HG03520 (cell line): Measurements from ENCODE around the gene RALY.
"Not testable (repeated sequence)": the region's sequence is repeated elsewhere in the genome, so short reads cannot be mapped to it uniquely, and the experiment has no call there.

Experiments used
- ATAC-seq: cut with Tn5 transposase; IDR thresholded peaks from one replicate; pipeline ENCODE4 v1.9.1; 2021; ENCODE audit warnings: mild to moderate bottlenecking, moderate library complexity; ENCODE audit not compliant: unreplicated experiment

The RALY gene

DNA sequence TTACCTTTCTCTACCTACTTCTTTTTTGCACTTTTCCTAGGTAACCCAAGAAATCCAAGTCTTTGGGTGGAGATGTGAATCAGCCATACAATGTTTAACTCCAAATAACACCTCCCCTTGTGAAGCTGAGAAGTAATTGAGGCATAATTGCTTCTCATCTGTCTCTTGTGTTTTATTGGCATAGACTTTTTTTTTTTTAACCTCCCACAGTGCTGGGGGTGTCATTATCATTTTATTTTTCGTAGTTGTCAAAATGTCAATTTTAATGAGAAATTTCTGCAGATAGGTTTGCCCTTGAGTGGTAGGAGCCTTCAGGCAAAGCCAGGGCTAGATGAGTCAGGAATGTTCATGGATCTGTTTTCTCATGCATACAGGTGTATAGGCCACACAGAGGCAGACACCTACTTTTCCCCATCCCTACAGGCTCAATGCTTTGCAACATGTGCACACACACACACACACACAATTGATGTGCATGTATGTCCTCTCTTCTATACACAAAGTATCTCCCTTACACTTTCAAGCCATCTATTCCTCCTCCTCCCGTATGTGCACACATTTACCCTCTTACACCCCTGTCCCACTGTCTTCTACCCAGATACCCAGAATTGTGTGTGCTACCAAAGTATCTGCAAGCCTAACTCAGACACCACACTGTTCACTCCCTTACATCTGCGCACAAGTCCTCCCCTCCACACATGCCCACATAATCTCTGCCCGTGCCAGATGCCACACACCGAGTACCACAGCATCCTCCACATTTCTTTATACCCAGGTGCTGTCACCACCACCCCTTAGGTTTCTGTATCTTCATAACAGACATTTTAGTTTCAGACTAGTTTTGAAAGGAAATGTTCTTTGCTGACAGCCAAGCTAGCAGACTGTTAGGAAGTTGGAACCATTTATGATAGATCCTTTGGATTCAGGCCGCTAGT lies 22.0 kb downstream of the RALY start:
- no peak for ATAC-seq

DNA sequence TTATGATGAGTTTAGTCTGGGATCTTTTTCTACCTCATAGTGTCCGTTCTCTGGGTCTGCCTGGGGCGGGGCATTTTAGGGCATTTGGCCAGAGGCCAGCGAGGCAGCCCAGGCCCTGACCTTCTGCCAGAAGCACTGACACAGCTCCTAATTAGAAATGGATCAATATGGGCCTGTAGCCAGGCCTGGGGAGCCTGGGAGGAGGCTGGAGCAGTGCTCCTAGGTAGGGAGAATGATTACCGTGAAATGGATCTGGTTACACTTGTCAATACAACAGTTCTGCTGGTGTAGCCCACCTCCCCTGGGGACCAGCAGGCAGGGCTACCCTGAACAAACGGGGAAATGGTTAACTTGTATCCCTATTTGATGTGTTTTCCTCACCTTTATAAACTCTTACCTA lies 23.0 kb downstream of the RALY start:
- ATAC-seq = no peak

DNA sequence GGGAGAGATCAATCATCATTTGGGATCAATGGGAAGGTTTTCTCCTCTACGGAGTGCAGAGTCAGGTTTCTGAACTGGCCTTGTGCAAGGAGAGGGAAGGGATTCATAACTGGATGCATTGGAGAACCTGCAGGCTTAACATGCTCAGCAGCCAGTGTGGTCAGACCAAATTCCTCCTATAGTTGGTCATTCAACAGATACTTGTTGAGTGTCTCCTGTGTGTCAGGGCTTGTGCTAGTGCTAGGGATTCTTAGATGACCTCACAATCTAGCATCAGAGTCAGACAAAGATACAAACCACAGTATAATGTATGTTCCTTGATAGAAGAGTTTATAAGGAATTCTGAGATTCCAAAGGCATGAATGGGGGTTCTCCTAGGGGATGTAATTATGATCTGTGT lies 23.9 kb downstream of the RALY start:
- ATAC-seq = no peak

DNA sequence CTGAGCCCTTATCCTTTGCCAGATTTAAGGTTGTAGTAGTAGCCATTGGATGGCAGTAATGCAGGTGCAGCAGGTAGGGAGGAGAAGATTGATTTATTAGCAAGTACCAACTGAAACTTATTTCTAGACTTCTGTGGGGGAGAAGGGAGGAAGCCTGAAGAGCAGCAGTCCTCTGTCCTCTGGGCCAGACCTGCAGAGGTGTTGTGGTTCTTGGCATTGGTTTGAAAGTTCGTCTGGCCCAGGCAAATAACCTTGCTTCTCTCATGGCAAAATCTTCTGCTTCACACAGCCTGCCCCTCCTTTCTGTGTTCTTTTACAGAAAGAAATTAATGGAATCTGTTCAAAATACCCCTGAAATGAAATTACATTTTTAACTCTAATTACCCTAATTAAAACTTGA lies 24.5 kb downstream of the RALY start:
- no peak for ATAC-seq

DNA sequence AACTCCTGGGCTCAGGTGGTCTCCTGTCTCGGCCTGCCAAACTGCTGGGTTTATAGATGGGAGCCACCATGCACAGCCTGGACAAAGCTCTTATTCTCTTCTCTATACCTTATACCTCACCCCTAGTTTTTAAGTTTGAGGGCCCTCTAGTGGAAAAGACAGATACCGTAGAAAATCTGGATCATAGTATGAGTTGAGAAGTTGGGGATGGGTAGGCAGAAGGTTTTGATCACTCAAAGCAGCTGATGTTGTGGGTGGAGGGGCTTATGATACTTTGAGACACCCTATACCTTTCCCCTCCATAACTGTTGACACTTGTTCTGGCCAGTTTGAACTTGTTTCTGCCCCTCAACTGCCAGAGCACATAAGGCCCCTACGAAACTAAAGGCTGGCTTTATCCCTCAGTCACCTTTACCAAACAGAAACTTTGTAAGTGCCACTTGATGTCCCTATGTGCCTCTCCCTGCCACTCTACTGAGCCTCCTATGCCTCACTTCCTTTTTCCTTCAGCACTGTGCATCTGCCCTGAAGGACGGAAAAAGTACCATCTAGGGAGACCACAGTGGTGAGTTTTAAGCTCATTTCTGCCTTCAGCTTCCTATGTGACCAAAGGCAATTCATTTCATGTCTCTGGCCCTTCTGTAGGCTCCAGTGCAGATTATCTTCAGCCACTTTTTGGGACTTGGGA lies 28.6 kb downstream of the RALY start:
- ATAC-seq = no peak

DNA sequence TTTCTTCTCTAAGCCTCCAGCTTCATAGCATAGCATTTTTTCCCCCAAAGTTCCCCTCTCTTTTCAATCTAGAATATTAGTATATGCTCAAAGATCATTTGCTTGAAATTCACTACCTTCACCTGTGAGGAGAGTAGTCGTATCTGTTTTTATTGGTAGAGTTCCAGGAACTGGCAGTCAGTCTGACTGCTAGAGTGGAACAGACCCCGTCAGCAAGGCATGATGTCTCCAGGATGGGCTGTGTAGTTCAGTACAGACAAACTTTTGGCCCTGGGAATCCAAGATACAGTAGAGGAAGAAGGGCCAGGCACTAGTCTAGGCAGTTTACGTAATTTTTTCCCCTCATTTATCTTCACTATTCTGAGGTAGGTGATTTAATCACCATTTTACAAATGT lies 29.1 kb downstream of the RALY start:
- ATAC-seq = no peak

DNA sequence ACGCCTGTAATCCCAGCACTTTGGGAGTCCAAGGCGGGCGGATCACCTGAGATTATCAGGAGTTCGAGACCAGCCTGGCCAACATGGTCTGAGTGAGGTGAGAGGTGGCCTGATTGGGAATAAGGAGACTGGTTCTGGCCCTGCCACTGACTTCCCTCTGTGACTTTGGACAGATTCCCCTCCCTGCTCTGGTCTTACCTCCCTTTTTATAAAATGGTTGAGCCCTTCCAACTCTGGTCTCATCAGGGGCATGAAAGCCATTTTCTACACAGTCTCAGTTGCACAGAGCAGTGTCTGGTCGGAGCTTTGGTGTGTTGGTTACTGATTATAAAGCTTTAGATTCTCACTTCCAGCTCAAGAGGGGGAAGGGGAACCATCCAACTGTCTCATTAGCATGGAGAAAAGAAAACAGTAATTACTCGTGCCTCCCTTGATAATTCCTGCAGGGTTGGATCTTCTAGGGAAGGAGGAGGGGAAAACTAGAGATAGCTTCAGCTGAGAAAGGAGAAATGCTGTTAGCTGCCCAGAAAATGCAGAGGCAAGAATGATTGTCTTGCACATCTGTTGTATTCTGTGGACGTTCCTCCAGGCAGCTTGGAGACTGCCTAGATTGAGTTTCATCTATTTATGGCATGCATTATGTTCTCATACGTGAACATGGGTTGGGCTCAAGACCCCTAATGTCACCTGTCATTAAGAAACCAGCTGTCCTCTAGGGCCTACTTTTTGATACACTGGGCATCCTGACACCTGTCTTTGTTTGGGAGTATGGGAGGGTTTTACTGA lies 30.4 kb downstream of the RALY start:
- ATAC-seq = no peak

DNA sequence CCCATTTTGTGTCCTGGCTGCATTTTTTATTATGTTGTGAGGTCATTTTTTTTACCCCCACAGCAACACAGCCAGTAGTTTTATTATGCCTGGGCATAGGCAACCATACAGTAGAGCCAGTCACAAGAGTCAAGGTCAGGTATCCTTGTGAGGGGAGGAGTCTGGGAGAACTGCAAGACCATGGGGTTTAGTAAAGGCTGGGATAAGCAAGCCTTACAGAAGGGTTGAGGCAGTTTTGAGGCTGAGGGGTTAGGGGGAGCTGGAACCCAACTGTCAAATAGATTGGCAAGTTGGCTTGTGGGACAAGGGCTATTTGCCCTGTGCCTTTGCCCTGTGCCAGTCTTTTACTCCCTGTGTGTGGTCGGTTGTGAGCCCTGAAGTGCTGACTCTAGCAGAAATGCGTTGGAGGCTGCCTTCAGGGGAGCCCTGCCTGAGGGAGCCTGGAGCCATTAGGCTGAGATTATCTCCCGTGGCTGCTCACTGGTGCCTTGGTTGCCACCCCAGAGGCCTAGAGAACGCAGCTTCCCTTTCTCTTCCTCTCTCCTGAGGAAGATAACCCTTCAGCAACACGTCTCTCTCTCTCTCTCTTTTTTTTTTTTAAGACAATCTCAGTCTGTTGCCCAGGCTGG lies 31.1 kb downstream of the RALY start:
- no peak for ATAC-seq

DNA sequence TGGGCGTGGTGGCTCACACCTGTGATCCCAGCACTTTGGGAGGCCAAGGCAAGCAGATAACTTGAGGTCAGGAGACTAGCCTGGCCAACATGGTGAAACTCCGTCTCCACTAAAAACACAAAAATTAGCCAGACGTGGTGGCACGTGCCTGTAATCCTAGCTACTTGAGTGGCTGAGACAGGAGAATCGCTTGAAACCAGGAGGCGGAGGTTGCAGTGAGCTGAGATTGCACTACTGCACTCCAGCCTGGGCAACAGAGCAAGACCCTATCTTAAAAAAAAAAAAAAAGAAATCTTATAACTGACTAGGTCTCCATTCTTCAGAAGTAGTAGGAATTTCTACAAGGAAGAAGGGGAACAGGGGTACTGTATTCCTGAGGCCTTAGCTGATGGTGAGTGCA lies 34.3 kb downstream of the RALY start:
- not testable (repeated sequence) for ATAC-seq

DNA sequence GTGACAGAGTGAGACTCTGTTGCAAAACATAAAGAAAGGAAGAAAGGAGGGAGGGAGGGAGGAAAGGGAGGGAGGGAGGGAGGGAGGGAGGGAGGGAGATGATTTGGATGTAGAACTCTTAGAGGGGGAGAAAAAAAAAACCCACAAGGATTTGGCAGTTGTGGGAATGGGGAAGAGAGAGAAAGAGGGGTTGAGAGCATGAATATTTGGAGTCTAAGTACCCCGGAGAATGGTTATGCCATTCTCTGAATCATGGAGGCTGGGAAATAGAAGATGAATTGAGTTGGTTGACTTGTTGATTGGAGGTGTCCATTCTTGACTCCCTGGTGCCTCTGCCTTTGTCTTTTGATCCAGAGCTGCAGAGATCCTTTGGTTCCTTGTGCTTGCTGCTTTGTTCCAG lies 35.7 kb downstream of the RALY start:
- no peak for ATAC-seq

DNA sequence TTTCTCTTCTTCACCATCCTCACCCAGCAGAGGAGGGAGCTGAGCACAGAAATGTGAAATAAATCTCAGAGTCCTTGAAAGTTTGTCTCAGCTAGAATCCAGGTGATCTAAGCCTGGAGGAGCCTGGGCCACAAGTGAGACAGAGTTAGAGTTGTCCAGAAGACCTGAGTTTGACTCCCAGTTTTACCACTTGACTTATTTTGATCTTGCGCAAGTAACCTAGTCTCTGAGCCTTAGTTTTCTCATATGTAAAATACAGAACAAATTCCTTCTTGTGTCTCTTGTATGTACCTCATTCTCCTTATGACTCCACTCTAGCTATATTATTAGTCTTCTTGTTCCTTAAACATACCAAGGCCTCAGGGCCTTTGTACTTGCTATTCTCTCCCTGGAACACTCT lies 36.7 kb downstream of the RALY start:
- no peak for ATAC-seq

DNA sequence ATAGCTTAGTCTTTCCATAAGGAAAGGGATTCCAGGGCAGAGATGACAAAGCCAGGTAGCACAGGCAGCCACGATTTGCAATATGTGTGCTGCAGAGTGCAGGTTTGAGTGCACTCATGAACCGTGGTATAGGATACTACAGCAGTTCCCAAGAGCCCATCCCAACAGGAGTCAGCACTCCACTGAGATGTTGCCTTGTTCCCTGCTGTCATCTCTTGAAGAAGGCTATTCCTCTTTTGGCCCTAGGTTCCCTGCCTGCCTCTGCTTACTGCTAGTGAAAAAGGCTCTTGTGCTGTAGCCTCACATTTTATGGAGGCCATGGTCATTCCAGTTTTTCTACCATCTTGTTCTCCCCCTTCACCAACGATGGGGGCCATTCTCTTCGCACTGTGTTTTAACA lies 40.2 kb downstream of the RALY start:
- no peak for ATAC-seq

DNA sequence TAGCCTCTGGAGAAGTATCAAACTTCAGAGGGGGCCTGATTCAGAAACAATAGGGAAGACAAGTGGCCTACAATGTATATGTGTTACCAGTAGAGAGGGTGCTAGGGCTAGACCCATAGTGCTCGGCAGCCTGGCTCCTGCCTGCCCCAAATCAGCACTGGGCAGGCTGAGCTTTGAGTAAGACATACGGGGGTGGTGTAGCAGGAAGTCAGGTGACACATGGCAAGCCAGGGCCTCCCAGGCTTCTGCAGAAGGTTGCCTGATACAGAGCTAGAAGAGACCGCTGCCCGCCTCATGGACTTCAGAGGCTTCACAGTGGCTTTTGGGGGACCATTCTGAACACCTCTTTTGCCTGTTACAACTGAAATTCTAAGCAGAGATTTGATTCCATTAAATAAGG lies 43.4 kb downstream of the RALY start:
- ATAC-seq = no peak

DNA sequence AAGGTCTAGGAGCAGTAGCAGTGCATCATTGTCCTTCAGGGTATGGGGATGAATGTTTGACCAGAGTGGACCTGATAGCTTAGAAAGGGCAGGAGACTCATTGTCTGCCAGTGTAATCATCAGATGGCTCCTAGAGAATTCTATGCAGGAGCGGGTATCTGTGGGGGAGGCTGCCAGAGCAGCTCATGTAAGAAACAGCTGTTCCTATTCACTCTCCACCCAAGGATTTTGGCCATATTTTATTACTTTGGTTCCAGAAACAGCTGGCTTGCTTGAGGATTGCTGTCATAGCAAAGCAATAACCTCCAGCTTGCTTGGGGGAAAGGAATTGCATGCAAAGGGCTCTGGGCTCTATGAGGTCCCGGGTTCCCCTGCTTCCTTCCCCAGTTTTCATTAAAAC lies 44.1 kb downstream of the RALY start:
- ATAC-seq = no peak

DNA sequence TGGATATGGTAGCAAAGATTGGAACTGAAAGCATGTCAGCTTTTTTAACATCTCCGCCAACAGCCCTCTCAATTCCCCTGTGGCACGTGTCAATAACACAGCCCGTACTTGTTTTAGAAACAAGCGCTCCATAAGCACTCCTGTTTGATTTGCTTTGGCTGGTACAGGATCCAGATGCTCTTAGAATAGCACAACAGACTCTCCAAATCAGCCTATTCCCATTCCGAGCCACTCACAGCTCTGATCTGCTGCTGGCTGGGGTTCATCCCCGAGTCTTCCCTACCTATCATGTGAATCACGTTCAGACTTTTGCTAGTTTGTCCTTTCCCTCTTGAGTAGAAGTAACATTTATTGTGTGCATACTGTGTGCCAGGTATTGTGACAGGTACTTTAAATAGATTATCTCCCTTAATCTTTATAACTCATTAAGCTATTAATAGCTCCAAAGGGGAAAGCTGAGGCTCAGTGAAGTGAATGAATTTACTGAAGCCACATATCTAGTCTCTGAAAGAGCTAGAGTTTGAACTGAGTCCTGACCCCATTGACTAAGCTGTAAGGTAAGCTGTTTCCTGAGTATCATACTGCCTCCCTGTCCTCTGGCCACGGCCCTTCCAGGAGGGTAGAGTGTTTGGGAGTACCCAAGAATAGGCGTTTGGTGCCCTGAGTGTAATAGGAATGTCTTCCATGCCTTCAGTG lies 46.7 kb downstream of the RALY start:
- no peak for ATAC-seq

DNA sequence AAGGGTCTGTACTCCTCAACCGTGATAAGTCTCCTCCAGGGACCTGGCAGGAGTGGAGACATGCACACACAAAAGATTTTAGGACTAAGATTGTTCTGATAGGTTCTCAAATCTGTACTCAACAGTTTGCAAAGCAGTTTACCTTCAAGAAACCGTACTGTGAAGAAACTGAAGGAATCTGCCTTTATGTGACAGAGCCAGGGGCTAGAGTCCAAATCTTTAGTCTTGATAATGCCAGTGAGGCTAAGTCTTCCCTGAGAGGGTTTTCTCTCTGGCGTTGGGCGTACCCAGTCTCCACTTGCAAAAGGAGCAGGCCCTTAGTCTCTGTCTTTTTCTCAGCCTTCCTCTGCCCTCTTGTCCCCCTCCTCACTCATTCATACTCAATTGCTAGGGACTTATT lies 47.5 kb downstream of the RALY start:
- ATAC-seq = no peak

DNA sequence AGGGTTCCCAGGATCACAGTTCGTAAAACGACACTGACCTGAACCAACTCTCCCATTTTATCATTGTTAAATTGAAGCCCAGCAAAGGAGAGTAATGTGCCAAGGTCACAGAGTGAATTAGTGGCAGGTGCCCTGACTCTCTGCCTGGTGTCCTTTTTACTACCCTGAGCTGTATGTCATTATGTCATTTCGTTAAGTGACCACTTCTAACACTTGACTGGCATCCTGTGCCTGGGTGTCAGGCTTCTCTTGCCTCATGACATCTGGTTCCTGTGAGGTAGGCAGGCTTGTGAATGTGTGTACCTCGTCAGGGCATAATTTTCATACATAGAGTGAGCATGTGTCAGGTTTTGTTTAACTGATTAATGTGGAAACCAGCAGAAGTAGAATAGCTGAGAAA lies 48.6 kb downstream of the RALY start:
- ATAC-seq = no peak

DNA sequence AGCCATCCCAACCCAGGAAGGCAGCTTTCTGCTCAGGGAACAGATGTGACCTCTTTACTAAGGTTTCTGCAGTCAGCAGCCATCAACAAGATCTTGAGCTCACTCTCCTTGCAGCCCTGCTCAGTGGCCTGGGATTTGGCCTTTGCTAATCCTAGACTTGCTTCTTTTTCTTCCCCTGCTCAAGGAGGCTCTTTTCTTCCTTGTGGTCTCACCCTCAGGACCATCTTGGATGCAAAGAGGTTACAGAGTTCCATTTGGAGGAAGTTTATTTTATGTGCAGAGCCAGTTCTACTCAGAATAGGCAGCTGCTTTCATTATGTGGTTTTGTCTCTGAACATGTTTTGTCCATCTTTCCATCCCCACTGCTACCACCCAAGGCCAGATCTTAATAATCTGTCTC lies 49.3 kb downstream of the RALY start:
- no peak for ATAC-seq

DNA sequence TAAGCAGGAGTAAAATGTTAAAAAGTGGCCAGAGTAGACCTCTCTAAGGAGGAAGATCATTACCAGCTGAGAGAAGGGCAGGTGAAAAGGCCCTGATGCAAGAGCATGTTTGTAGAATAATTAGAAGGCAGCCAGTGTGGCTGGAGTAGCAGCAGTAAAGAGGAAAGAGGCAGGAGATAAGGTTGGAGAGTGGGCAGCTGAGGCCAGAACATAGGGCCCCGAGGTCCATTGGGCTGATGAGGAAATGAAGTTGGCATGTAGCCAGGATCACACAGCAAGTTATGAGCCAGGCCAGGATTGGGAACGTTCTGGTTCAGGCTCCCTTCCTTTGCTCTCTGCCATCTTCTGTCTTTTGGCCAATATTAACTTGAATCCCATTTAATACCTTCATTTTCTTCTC lies 51.6 kb downstream of the RALY start:
- ATAC-seq = no peak

DNA sequence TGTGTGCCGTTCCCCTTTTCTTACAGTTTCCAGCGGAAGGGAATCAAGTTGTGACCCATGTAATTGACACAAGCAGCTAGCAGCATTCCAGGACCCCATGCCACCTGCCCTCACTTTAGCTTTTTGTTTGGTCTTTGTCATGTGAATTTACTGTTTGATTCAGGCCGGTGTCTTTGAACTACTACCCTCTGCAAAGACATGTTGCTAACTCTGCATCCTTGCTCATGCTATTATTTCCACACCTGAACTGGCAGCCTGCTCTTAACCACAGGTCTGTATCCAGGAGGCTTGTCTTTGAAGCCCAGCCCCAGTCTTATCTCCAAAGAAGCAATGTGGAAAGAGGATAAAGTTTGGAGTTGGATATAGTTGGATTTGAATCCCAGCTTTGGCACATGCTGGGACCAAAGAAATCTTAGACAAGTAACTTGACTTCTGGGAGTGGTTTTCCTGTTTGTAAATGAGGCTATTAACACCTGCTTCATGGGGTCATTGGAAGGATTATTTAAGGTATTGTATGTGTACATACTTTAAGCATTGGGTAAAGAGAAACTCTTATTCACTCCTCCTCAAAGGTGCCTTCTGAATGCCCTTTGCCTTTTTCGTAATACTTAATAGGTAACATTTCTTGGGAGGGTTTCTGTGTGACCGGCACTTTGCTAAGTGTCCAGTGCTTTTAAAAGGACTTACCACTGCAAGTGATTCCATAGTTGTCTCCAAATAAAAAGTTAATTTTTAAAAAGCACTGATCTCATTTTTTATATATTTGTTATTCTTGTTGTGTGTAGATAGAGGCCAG lies 52.4 kb downstream of the RALY start:
- ATAC-seq = no peak
